K562 (cell line): ENCODE measurements around the gene ZNF232. TPM values are rescaled to one million over a fixed set of nuclear protein-coding genes. Genes with fewer than 3 reads are reported as not detected.
A peak's percentile ranks its signal among the peaks of the same experiment; 100 is the strongest.

Experiments used
- BRF1 ChIP-seq: IDR thresholded peaks from 3 replicates; pipeline ENCODE4 v1.6.1; 2011; ENCODE audit warnings: borderline replicate concordance, mild to moderate bottlenecking; ENCODE audit not compliant: insufficient read length; ENCODE audit errors: extremely low read depth
- CHD2 ChIP-seq: IDR thresholded peaks from 2 replicates; pipeline ENCODE4 v1.6.1; 2011; ENCODE audit warnings: low read depth, low read length
- CREB1 ChIP-seq, 2 experiments: sonication (generic) in 1 of 2; formaldehyde crosslinking in 1 of 2; IDR thresholded peaks; 2 replicates each; pipeline versions ENCODE4 v1.6.1 to v1.8.0; 2012 to 2022; ENCODE audit warnings: inconsistent platforms in 1 of 2, mild to moderate bottlenecking in 1 of 2, missing genetic modification reagents in 1 of 2, moderate library complexity in 1 of 2
- CREB3L1 ChIP-seq: fragments of 450-650 bp; IDR thresholded peaks from 2 replicates; pipeline ENCODE4 v1.6.1; 2014; ENCODE audit warnings: low read depth, mild to moderate bottlenecking, moderate library complexity, borderline replicate concordance
- E2F6 ChIP-seq, 2 experiments: IDR thresholded peaks; 2 replicates each; pipeline ENCODE4 v1.6.1; 2011; ENCODE audit warnings: borderline replicate concordance in 1 of 2, control low read depth in 1 of 2, low read depth in 1 of 2, low read length in 1 of 2, mild to moderate bottlenecking in 1 of 2, mixed read lengths in 1 of 2, moderate library complexity in 1 of 2; ENCODE audit not compliant: insufficient read depth in 1 of 2, insufficient read length in 1 of 2, poor library complexity in 1 of 2, severe bottlenecking in 1 of 2; ENCODE audit errors: extremely low read depth in 1 of 2
- MEF2A ChIP-seq: IDR thresholded peaks from 2 replicates; pipeline ENCODE4 v1.6.1; 2011; ENCODE audit warnings: low read depth, mild to moderate bottlenecking, low read length, moderate library complexity; ENCODE audit not compliant: control insufficient read depth
- MTA3 ChIP-seq: fragments of 450-650 bp; formaldehyde crosslinking; IDR thresholded peaks from 2 replicates; pipeline ENCODE4 v1.6.1; 2017; ENCODE audit warnings: mild to moderate bottlenecking, borderline replicate concordance
- RBBP5 ChIP-seq: fragments of 200-600 bp; sonication (generic); IDR thresholded peaks from 2 replicates; pipeline ENCODE4 v1.6.1; 2012; ENCODE audit warnings: borderline replicate concordance, mild to moderate bottlenecking, low read length, control low read depth, inconsistent platforms; ENCODE audit not compliant: insufficient read depth, poor library complexity, severe bottlenecking
- RREB1 ChIP-seq: fragments of 250-450 bp; sonication (Bioruptor Pico); IDR thresholded peaks from 2 replicates; pipeline ENCODE4 v1.4.0; 2020
- SMAD3 ChIP-seq: fragments of 450-650 bp; formaldehyde crosslinking; conservative IDR thresholded peaks from 2 replicates; pipeline ENCODE4 v1.4.0; 2020; ENCODE audit warnings: mild to moderate bottlenecking
- SP1 ChIP-seq: sonication (generic); formaldehyde crosslinking; IDR thresholded peaks from 2 replicates; pipeline ENCODE4 v1.8.1; 2022; ENCODE audit warnings: mild to moderate bottlenecking, missing genetic modification reagents
- ZBTB9 ChIP-seq: fragments of 450-650 bp; formaldehyde crosslinking; IDR thresholded peaks from 2 replicates; pipeline ENCODE4 v1.4.0; 2020; ENCODE audit warnings: mild to moderate bottlenecking, moderate library complexity
- ZSCAN29 ChIP-seq: fragments of 450-650 bp; IDR thresholded peaks from 2 replicates; pipeline ENCODE4 v1.6.1; 2017
- polyA plus RNA-seq, 8 experiments: library from polyadenylated mRNA; depleted of rRNA in 4 of 8; stranded (reverse) in 5 of 8; unstranded in 3 of 8; fragments of >200 nt; fragmentation: Nextera tagmentation in 2 of 8; fragmentation: Illumina TruSeq in 1 of 8; extraction: Ambion mirVana in 2 of 8; extraction: Trizol in 1 of 8; gene quantifications; 2 replicates each; pipeline versions ENCODE4 v1.2.1 to v1.2.3, GENCODE V29; 2011 to 2014; ENCODE audit warnings: inconsistent platforms in 1 of 8, missing spikeins in 1 of 8
- total RNA-seq, 7 experiments: library from RNA; depleted of rRNA in 6 of 7; stranded (reverse); fragments of >200 nt in 6 of 7; fragmentation: Illumina TruSeq in 2 of 7; extraction: Trizol in 2 of 7; gene quantifications; 2 replicates each; pipeline versions ENCODE4 v1.2.1 to v1.2.3, GENCODE V29; 2011 to 2021; ENCODE audit warnings: low replicate concordance in 1 of 7

The ZNF232 gene
- total and polyA plus RNA-seq, 9 of the 15 experiments (the other 6 are each of a cell fraction or from before 2014, with no cell fraction given): 10.6 to 26.0 (median 13.0) TPM

GRCh38 chr17:5111402-5112204, at the start of gene ZNF232 (continued):
- no peak for TF ChIP-seq CREB1 (IDR thresholded peaks at IDR 0.05)
- TF ChIP-seq CREB1 (CRISPR knock-in tag; IDR thresholded peaks at IDR 0.05): peak; percentile 33; the same call in 1 of the 2 replicates
- TF ChIP-seq SP1: no peak
- TF ChIP-seq BRF1: no peak
- TF ChIP-seq CHD2: 0 out of 2 replicates have a peak, but pooled peaks have one; percentile 36
- peak; percentile 50; the same call in 1 of the 2 replicates for TF ChIP-seq CREB3L1
- no peak for TF ChIP-seq SMAD3 (CRISPR knock-in tag)
- TF ChIP-seq ZBTB9: no peak
- TF ChIP-seq MTA3: peak; percentile 41; the same call in 1 of the 2 replicates
- no peak for TF ChIP-seq ZSCAN29
- no peak for TF ChIP-seq MEF2A
- TF ChIP-seq RBBP5: peak; percentile 7
- TF ChIP-seq RREB1 (CRISPR knock-in tag): no peak
- peak; percentile 66 to 81 for TF ChIP-seq E2F6 (IDR thresholded peaks at IDR 0.05; ENCODE audit: borderline replicate concordance in 1 of 2, extremely low read depth in 1 of 2, insufficient read depth in 1 of 2, insufficient read length in 1 of 2, low read depth in 1 of 2, low read length in 1 of 2, poor library complexity in 1 of 2, severe bottlenecking in 1 of 2)
